Peyer's patch (tissue), 4 donors: ENCODE data around the gene PRPF31.
"Not testable (repeated sequence)": the region's sequence is repeated elsewhere in the genome, so short reads cannot be mapped to it uniquely, and the experiment has no call there.

Source experiments
- CTCF ChIP-seq, 6 experiments: fragments of 450-650 bp in 4 of 6; fragments of 200-600 bp in 2 of 6; sonication (generic) in 1 of 6; IDR thresholded peaks; one replicate each; pipeline ENCODE4 v1.5.1; 2017 to 2019; ENCODE audit warnings: antibody characterized with exemption in 6 of 6, mild to moderate bottlenecking in 3 of 6, moderate library complexity in 1 of 6
- POLR2A ChIP-seq, 2 donors: fragments of 450-650 bp; IDR thresholded peaks; one replicate each; pipeline ENCODE4 v1.5.1; 2017; ENCODE audit warnings: antibody characterized with exemption in 2 of 2, mild to moderate bottlenecking in 2 of 2, moderate library complexity in 2 of 2

DNA sequence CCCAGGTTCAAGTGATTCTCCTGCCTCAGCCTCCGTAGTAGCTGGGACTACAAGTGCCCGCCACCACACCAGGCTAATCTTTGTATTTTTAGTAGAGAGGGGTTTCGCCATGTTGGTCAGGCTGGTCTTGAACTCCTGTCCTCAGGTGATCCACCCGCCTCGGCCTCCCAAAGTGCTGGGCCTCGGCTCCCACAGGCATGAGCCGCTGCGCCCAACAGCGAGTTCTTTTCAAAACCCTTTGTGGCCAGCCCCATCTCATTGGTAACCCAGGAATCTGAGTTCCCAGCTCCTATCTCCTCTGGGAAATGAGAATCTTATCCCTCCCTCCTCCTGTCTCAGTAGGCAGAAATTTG lies 15.7 kb upstream of the PRPF31 start:
- TF ChIP-seq CTCF, POLR2A (IDR thresholded peaks at IDR 0.05): not testable (repeated sequence)
